IMR-90 (cell line): ENCODE data around the gene NUDT3.

Experiments
- CEBPB ChIP-seq: IDR thresholded peaks from 2 replicates; pipeline ENCODE4 v1.6.1; 2012; ENCODE audit warnings: low read depth, low read length, improper control_type of control experiment
- CHD1 ChIP-seq: IDR thresholded peaks from 2 replicates; pipeline ENCODE4 v1.6.1; 2012; ENCODE audit warnings: low read depth, low read length, improper control_type of control experiment
- FOS ChIP-seq: fragments of 150-350 bp; IDR thresholded peaks from 2 replicates; pipeline ENCODE4 v1.6.1; 2016; ENCODE audit warnings: low read depth, low read length
- MAZ ChIP-seq: IDR thresholded peaks from 2 replicates; pipeline ENCODE4 v1.6.1; 2012; ENCODE audit warnings: low read depth, mild to moderate bottlenecking, low read length, improper control_type of control experiment, moderate library complexity, borderline replicate concordance
- MXI1 ChIP-seq: IDR thresholded peaks from 2 replicates; pipeline ENCODE4 v1.6.1; 2012; ENCODE audit warnings: low read depth, mild to moderate bottlenecking, low read length, moderate library complexity, borderline replicate concordance
- POLR2A ChIP-seq: IDR thresholded peaks from 2 replicates; pipeline ENCODE4 v1.6.1; 2012; ENCODE audit warnings: mild to moderate bottlenecking, low read depth, low read length
- RAD21 ChIP-seq: IDR thresholded peaks from 2 replicates; pipeline ENCODE4 v1.6.1; 2012; ENCODE audit warnings: low read length, improper control_type of control experiment
- SMC3 ChIP-seq: fragments of 150-350 bp; IDR thresholded peaks from 2 replicates; pipeline ENCODE4 v1.6.1; 2016; ENCODE audit warnings: low read depth, mild to moderate bottlenecking, antibody characterized with exemption, low read length, moderate library complexity
- USF2 ChIP-seq: fragments of 150-350 bp; IDR thresholded peaks from 2 replicates; pipeline ENCODE4 v1.6.1; 2017; ENCODE audit warnings: mild to moderate bottlenecking, antibody characterized with exemption, low read length, low read depth
- TF ChIP-seq, protein P1 (sequence below): conservative IDR thresholded peaks from 2 replicates; pipeline ENCODE4 v1.5.1; 2012; ENCODE audit warnings: mild to moderate bottlenecking, low read depth, low read length, improper control_type of control experiment

GRCh38 chr6:34281702-34282334, 110.7 kb downstream of the NUDT3 start:
- no peak for TF ChIP-seq CEBPB
- TF ChIP-seq MXI1, result no peak
- TF ChIP-seq, protein P1, sequence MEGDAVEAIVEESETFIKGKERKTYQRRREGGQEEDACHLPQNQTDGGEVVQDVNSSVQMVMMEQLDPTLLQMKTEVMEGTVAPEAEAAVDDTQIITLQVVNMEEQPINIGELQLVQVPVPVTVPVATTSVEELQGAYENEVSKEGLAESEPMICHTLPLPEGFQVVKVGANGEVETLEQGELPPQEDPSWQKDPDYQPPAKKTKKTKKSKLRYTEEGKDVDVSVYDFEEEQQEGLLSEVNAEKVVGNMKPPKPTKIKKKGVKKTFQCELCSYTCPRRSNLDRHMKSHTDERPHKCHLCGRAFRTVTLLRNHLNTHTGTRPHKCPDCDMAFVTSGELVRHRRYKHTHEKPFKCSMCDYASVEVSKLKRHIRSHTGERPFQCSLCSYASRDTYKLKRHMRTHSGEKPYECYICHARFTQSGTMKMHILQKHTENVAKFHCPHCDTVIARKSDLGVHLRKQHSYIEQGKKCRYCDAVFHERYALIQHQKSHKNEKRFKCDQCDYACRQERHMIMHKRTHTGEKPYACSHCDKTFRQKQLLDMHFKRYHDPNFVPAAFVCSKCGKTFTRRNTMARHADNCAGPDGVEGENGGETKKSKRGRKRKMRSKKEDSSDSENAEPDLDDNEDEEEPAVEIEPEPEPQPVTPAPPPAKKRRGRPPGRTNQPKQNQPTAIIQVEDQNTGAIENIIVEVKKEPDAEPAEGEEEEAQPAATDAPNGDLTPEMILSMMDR, result no peak
- TF ChIP-seq FOS, result no peak
- TF ChIP-seq MAZ, result no peak
- no peak for TF ChIP-seq USF2
- TF ChIP-seq POLR2A, result no peak
- no peak for TF ChIP-seq CHD1
- TF ChIP-seq RAD21, result no peak
- no peak for TF ChIP-seq SMC3
